ENCODE data around the gene PDE9A. TPM values are rescaled to one million over a fixed set of nuclear protein-coding genes. Genes with fewer than 3 reads are reported as not detected.
"Not testable (repeated sequence)": the region's sequence is repeated elsewhere in the genome, so short reads cannot be mapped to it uniquely, and the experiment has no call there.

Gene PDE9A
- total and polyA plus RNA-seq, 10 donors = 7.9 to 45.5 (median 23.8) TPM

DNA sequence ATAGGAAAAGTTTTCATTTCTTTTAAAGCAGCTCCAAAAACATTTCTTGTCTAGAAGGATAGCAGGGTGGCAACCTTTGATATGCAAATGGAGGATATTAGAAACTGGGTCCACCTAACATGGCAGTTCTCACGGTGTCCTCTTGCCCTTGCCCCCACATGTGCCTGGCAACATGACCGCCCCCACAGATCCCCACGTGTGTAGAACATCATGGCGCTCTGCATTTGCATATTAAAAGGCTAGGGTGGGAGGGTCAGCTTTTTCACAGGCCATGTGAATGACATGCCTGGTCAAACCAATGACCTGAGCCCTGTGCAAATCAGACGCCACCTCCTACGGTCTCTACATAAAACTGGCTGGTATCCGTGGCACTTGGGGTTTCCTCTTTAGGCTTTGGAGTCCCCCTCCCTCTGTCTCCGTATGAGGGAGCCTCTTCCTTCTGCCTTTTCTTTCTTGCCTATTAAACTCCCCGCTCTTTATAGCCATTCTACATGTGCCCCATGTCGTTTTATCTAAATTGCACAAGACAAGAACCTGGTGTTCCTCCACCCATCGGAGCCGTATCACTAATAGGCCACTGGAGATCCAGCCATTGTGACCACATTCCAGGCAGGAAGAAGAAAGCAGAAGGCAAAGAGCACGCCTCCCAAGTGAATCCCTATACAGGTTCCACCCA, 154.7 kb downstream of the PDE9A start:
- no peak for DNase-seq
- Histone ChIP-seq H3K27me3 (replicated peaks in 1 of 7) (peaks cover 0 to 14% (median 0%) of the 10 kb centered on the region in 7 donors), H3K27ac (no peak overlapping the region), H3K4me3 (no peak overlapping the region), H3K4me1 (peaks cover 0 to 8% (median 0%) of the 10 kb centered on the region in 6 donors), H3K9me3 (no peaks in the 10 kb centered on the region), H3K36me3 (no peaks in the 10 kb centered on the region)
- intact Hi-C loops (cut with DNase I; ENCODE audit: low total_unique reads) = no loop called here
- 54 to 65% (median 55%) methylated on average over 13 of the region's 13 CpGs for WGBS, 5 donors
- TF ChIP-seq, protein P1, sequence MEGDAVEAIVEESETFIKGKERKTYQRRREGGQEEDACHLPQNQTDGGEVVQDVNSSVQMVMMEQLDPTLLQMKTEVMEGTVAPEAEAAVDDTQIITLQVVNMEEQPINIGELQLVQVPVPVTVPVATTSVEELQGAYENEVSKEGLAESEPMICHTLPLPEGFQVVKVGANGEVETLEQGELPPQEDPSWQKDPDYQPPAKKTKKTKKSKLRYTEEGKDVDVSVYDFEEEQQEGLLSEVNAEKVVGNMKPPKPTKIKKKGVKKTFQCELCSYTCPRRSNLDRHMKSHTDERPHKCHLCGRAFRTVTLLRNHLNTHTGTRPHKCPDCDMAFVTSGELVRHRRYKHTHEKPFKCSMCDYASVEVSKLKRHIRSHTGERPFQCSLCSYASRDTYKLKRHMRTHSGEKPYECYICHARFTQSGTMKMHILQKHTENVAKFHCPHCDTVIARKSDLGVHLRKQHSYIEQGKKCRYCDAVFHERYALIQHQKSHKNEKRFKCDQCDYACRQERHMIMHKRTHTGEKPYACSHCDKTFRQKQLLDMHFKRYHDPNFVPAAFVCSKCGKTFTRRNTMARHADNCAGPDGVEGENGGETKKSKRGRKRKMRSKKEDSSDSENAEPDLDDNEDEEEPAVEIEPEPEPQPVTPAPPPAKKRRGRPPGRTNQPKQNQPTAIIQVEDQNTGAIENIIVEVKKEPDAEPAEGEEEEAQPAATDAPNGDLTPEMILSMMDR (IDR thresholded peaks at IDR 0.05 in 8 of 11, conservative IDR thresholded peaks at IDR 0.05 in 3 of 11) = no peak
- no peak for TF ChIP-seq POLR2AphosphoS5 (IDR thresholded peaks at IDR 0.05)
- no peak for TF ChIP-seq POLR2A (IDR thresholded peaks at IDR 0.05)

DNA sequence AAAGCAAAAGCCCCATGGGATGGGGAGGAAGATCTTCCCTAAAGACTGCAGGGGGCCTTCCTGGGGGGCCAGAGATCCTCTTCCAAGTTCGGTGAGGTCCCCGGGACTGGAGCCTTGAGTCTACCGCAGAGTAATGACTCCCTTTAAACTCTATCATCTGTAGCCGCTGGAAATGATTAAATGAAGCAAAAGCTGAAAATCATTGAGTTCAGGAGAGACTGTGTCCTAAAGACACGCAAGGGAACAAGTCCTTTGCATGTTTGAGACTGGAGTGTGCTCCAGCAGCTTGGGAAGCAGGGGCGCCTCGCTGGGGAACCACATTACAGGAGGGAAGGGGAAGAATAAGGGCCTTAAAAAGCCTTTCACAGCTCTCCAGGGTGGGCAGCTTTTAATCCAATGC, 155.8 kb downstream of the PDE9A start:
- no peak overlapping the region for H3K4me3 ChIP-seq
- DNase-seq = no peak
- H3K4me1 ChIP-seq = peaks cover 0 to 8% (median 0%) of the 10 kb centered on the region in 6 donors
- 85 to 96% (median 88%) methylated on average over 7 of the region's 7 CpGs for whole genome bisulfite sequencing, 5 donors
- TF ChIP-seq POLR2A (IDR thresholded peaks at IDR 0.05) = no peak
- TF ChIP-seq, protein P1 (IDR thresholded peaks at IDR 0.05 in 8 of 11, conservative IDR thresholded peaks at IDR 0.05 in 3 of 11) = no peak
- TF ChIP-seq POLR2AphosphoS5 (IDR thresholded peaks at IDR 0.05) = no peak
- H3K9me3 ChIP-seq = no peaks in the 10 kb centered on the region
- intact Hi-C loops (cut with DNase I; ENCODE audit: low total_unique reads) = no loop called here
- peaks cover 0 to 14% (median 0%) of the 10 kb centered on the region in 7 donors for H3K27me3 ChIP-seq (replicated peaks in 1 of 7)
- no peak overlapping the region for H3K27ac ChIP-seq
- no peaks in the 10 kb centered on the region for H3K36me3 ChIP-seq

DNA sequence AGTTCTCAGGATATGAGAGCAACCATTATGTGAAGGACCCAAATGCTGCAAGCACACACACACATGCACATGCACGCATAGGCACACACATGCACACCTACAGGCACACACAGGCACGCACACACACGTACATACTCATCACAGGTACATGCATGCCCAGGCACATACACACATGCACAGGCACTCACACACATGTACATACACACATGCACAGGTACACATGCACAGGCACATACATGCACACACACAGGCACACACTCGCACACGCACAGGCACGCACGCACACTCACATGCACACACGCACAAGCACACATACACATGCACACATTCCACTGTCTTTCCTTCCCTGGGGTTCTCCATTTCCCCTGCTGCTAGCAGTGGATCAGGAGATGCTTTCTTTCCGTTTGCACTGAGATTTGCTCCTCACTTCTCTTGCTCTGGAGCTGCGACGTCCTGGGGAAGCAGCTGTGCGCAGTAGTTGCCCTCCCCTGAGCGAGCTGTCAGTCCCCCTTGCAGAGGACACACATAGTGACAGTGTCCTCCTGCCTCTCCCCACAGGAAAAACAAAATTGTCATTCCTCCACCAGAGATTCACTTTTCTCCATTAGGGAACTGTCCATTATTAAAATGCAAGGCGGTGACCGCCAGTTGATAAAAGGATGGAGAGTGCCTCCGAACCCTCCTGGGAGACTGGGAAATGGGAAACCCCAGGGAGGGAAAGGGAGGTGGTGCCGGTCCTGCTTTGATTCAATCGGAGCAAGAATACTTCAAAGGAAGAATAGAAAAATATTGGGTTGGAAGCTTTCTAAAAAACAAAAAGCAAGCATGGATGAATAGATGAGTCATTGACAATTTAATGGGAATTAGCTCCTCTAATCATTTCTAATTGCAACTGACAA, 156.4 kb downstream of the PDE9A start:
- no peak overlapping the region for H3K4me3 ChIP-seq
- H3K9me3 ChIP-seq = peaks cover 0 to 6% (median under 1%) of the 10 kb centered on the region in 8 donors
- H3K36me3 ChIP-seq = no peaks in the 10 kb centered on the region
- H3K27me3 ChIP-seq (replicated peaks in 1 of 7) = peaks cover 0 to 14% (median 0%) of the 10 kb centered on the region in 7 donors
- intact Hi-C loops (cut with DNase I; ENCODE audit: low total_unique reads) = no loop called here
- TF ChIP-seq POLR2AphosphoS5 (IDR thresholded peaks at IDR 0.05) = no peak
- TF ChIP-seq POLR2A (IDR thresholded peaks at IDR 0.05) = no peak
- TF ChIP-seq, protein P1 (IDR thresholded peaks at IDR 0.05 in 8 of 11, conservative IDR thresholded peaks at IDR 0.05 in 3 of 11) = no peak
- H3K27ac ChIP-seq = no peak overlapping the region
- H3K4me1 ChIP-seq = peaks cover 0 to 8% (median 0%) of the 10 kb centered on the region in 6 donors
- WGBS, 5 donors = 78 to 91% (median 86%) methylated on average over 18 of the region's 18 CpGs
- DNase-seq = peak; percentile 32

DNA sequence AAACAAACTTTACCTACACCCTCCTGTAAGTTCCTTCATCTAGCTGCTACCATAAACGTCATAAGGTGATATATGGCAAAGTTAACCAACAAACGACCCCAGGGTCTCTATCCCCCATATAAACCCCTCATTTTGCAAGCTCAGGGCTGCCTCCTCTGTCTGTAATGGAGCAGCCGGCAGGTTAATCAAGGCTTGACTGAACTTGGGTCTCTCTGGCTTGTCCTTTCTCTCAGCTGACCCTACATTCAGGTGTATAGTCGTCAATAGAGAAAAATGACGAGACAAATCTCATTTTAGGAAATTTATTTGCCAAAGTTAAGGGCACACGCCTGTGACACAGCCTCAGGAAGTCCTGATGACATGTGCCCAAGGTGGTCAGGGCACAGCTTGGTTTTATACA, 158.5 kb downstream of the PDE9A start:
- 56 to 68% (median 65%) methylated on average over 6 of the region's 6 CpGs for WGBS, 5 donors
- Histone ChIP-seq H3K27ac (no peak overlapping the region), H3K4me1 (peaks cover 0 to 8% (median 0%) of the 10 kb centered on the region in 6 donors), H3K4me3 (no peak overlapping the region), H3K36me3 (no peaks in the 10 kb centered on the region), H3K9me3 (peaks cover 0 to 20% (median 5%) of the 10 kb centered on the region in 8 donors), H3K27me3 (replicated peaks in 1 of 7) (peaks cover 0 to 14% (median 0%) of the 10 kb centered on the region in 7 donors)
- intact Hi-C loops (cut with DNase I; ENCODE audit: low total_unique reads) = no loop called here
- no peak for DNase-seq
- TF ChIP-seq POLR2AphosphoS5 (IDR thresholded peaks at IDR 0.05) (no peak), POLR2A (IDR thresholded peaks at IDR 0.05) (no peak)
- TF ChIP-seq, protein P1 (IDR thresholded peaks at IDR 0.05 in 8 of 11, conservative IDR thresholded peaks at IDR 0.05 in 3 of 11) = no peak

DNA sequence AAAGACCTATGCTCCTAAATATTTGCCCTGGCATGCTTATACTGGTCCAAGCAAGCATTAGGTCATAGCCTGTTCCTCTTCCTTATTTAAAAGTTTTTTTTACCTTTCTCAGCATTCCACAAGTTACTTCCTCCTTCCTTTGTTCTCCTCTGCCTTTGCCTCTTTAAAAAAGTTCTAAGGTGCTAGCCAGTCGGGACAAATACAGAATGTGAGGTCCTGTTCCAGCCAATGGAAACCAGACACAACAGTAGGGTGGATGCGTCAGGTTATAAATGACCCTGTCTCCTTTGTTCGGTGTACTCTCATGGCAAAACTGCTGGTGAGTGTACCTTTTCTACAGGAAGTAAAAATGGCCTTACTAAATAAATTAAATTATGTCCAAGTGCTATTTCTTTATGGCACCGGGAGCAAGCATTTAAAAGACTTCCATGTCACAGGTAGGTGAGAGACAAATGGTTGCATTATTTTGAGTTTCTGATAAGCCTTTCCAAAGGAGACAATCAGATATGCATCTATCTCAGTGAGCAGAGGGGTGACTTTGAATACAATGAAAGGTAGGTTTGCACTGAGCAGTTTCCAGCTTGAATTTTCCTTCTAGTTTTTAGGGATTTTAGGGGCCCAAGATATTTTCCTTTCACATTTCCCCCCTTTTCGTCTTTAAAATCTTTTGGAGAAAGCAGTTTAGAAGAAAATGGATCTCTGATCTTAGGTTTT, 159.3 kb downstream of the PDE9A start:
- H3K27ac ChIP-seq; H3K4me1 ChIP-seq; intact Hi-C loops (cut with DNase I; ENCODE audit: low total_unique reads); H3K36me3 ChIP-seq; DNase-seq; H3K4me3 ChIP-seq: not testable (repeated sequence)
- peaks cover 0 to 14% (median 0%) of the 10 kb centered on the region in 7 donors for H3K27me3 ChIP-seq (replicated peaks in 1 of 7)
- peaks cover 0 to 20% (median 5%) of the 10 kb centered on the region in 8 donors for H3K9me3 ChIP-seq
- 58 to 73% (median 62%) methylated on average over 5 of the region's 5 CpGs for WGBS, 5 donors

All from spleen (tissue), 11 donors.